Esophagus muscularis mucosa (tissue), 4 donors: ENCODE measurements around the gene ZNF682. TPM values are rescaled to one million over a fixed set of nuclear protein-coding genes. Genes with fewer than 3 reads are reported as not detected.

Experiments
- DNase-seq: peaks from one replicate; pipeline ENCODE4 v3.0.0-alpha.2; 2017; ENCODE audit errors: extremely low spot score
- H3K27ac ChIP-seq, 4 donors: fragments of 200-600 bp; sonication (generic); replicated peaks in 1 of 4; 1 replicate in 3 of 4; 2 replicates in 1 of 4; pipeline ENCODE4 v1.5.1; 2016 to 2019; ENCODE audit warnings: mild to moderate bottlenecking in 1 of 4
- H3K27me3 ChIP-seq, 4 donors: fragments of 200-600 bp; sonication (generic); one replicate each; pipeline versions ENCODE4 v1.5.1 to v1.6.0; 2016 to 2019
- H3K36me3 ChIP-seq, 4 donors: fragments of 200-600 bp; sonication (generic); one replicate each; pipeline ENCODE4 v1.5.1; 2016 to 2019
- H3K4me1 ChIP-seq, 4 donors: fragments of 200-600 bp; sonication (generic); one replicate each; pipeline ENCODE4 v1.5.1; 2016 to 2019
- H3K4me3 ChIP-seq, 4 donors: fragments of 200-600 bp; sonication (generic); 1 replicate in 2 of 4; 2 replicates in 2 of 4; pipeline ENCODE4 v1.5.1; 2016 to 2019; ENCODE audit warnings: mild to moderate bottlenecking in 4 of 4, moderate library complexity in 1 of 4
- H3K9me3 ChIP-seq, 4 donors: fragments of 200-600 bp; sonication (generic); 1 replicate in 3 of 4; 2 replicates in 1 of 4; pipeline ENCODE4 v1.5.1; 2016 to 2019
- EP300 ChIP-seq: sonication (generic); formaldehyde crosslinking; IDR thresholded peaks from one replicate; pipeline ENCODE4 v1.6.1; 2017; ENCODE audit warnings: antibody characterized with exemption
- POLR2A ChIP-seq: fragments of 450-650 bp; IDR thresholded peaks from one replicate; pipeline ENCODE4 v1.6.1; 2017; ENCODE audit warnings: antibody characterized with exemption, moderate library complexity, mild to moderate bottlenecking, low read depth
- POLR2AphosphoS5 ChIP-seq, 2 donors: sonication (generic); formaldehyde crosslinking; IDR thresholded peaks; one replicate each; pipeline ENCODE4 v1.6.1; 2017; ENCODE audit warnings: antibody characterized with exemption in 2 of 2
- WGBS: methylation state at CpG from one replicate; pipeline ENCODE4 v1.1.5; 2018; 5-methylcytosine and 5-hydroxymethylcytosine counted together
- intact Hi-C: fragments of 100-400 bp; cut with DNase I; formaldehyde crosslinking; loops from one replicate; pipeline ENCODE4 v1.15.1; 2023
- total RNA-seq, 4 donors: library from RNA; depleted of rRNA; stranded (reverse); fragments of >200 nt; gene quantifications; one replicate each; pipeline versions ENCODE4 v1.1.0 to v1.2.1, GENCODE V29; 2016
- TF ChIP-seq, protein P1 (sequence below), 3 experiments: fragments of 200-600 bp in 2 of 3; fragments of 450-650 bp in 1 of 3; sonication (generic) in 2 of 3; IDR thresholded peaks; one replicate each; pipeline ENCODE4 v1.5.1; 2017 to 2019; ENCODE audit warnings: antibody characterized with exemption in 3 of 3, mild to moderate bottlenecking in 2 of 3, moderate library complexity in 1 of 3

ZNF682 gene
- total RNA-seq, 4 donors from 2014 or later: 1.4 to 3.7 (median 2.5) TPM

DNA sequence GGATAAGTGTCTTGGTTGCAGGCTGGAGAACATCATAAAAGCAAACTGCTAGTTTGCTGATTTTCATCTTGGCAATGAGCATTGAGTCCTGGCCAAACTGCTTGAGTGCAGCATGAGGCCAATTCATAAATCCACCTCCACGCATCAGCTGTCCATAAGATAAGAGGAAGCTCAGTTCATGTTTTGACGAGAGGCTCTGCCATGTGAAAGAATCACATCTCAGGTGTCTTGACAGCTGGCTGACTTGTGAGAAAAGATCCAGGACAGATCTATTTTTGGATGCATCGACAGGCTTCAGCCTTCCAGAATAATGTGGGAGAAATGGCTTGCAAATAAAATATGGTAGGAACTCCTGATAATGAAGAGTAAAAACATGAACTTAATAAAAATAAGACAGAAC, 5.4 kb upstream of the ZNF682 start:
- no peak overlapping the region for H3K27ac ChIP-seq
- H3K4me3 ChIP-seq: no peak overlapping the region
- no peak for TF ChIP-seq EP300
- TF ChIP-seq POLR2AphosphoS5 (IDR thresholded peaks at IDR 0.05): no peak
- TF ChIP-seq, protein P1, sequence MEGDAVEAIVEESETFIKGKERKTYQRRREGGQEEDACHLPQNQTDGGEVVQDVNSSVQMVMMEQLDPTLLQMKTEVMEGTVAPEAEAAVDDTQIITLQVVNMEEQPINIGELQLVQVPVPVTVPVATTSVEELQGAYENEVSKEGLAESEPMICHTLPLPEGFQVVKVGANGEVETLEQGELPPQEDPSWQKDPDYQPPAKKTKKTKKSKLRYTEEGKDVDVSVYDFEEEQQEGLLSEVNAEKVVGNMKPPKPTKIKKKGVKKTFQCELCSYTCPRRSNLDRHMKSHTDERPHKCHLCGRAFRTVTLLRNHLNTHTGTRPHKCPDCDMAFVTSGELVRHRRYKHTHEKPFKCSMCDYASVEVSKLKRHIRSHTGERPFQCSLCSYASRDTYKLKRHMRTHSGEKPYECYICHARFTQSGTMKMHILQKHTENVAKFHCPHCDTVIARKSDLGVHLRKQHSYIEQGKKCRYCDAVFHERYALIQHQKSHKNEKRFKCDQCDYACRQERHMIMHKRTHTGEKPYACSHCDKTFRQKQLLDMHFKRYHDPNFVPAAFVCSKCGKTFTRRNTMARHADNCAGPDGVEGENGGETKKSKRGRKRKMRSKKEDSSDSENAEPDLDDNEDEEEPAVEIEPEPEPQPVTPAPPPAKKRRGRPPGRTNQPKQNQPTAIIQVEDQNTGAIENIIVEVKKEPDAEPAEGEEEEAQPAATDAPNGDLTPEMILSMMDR (IDR thresholded peaks at IDR 0.05): no peak
- peaks cover 0 to 3% (median under 1%) of the 10 kb centered on the region in 4 donors for H3K4me1 ChIP-seq
- intact Hi-C loops: no loop called here
- 49% methylated on average over 3 of the region's 3 CpGs for WGBS
- DNase-seq: no peak
- no peaks in the 10 kb centered on the region for H3K9me3 ChIP-seq
- no peaks in the 10 kb centered on the region for H3K36me3 ChIP-seq
- peaks cover 0 to 15% (median 0%) of the 10 kb centered on the region in 4 donors for H3K27me3 ChIP-seq

DNA sequence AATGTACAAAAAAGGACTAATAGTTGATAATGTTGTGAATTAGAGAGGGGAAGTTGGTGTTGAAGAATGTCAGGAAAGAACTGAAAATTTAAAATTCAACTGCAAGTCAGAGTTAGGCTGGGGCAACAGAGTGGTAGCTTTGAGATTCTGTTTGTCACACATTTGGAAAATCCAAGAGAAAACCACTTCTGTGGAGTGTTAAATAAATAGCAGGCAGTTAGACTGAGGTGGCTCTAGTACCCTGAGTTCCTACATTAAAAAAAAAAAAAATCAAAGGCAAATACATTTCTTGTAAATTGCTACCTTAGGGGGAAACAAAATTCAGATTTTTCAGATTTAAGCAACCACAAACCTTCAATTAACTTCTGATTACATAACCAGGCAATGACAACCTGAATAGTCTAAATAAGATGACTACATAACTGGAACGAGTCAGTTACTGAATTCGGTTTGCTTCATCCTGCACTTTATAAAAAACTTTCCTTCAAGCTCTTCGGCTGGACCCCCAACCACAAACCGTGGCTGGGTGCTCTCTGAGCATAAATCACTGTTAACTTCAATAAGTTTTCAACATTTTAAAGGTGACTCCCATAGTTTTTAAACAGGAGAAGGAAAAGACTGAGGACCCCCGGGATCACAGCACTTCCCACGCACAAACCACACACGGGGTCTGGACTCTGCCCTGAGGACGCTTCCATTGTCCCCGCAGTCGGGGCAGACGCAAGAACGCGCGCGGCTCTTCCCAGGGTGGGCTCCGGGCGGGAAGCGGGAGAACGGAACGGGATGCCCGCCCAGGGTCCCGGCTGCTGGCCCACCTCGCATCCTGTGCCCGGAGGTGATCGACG, 725 bp downstream of the ZNF682 start:
- TF ChIP-seq POLR2AphosphoS5 (IDR thresholded peaks at IDR 0.05): no peak
- TF ChIP-seq POLR2A: no peak
- TF ChIP-seq EP300: no peak
- TF ChIP-seq, protein P1 (IDR thresholded peaks at IDR 0.05): no peak
- intact Hi-C loops: loop anchor here (5.0 kb wide), 1 partner anchor 134 kb away; no protein-coding TSS in a partner anchor
- H3K4me1 ChIP-seq: peaks cover 9 to 21% (median 12%) of the 10 kb centered on the region in 4 donors
- H3K36me3 ChIP-seq: peaks cover 0 to 7% (median under 1%) of the 10 kb centered on the region in 4 donors
- H3K27me3 ChIP-seq: peaks cover 0 to 10% (median 0%) of the 10 kb centered on the region in 4 donors
- peak overlapping the region; percentile 75 to 82 (median 78) for H3K27ac ChIP-seq
- peak overlapping the region; percentile 68 to 80 (median 74) for H3K4me3 ChIP-seq
- DNase-seq: no peak
- H3K9me3 ChIP-seq: no peaks in the 10 kb centered on the region
- 0% methylated on average over 4 of the region's 26 CpGs for WGBS

DNA sequence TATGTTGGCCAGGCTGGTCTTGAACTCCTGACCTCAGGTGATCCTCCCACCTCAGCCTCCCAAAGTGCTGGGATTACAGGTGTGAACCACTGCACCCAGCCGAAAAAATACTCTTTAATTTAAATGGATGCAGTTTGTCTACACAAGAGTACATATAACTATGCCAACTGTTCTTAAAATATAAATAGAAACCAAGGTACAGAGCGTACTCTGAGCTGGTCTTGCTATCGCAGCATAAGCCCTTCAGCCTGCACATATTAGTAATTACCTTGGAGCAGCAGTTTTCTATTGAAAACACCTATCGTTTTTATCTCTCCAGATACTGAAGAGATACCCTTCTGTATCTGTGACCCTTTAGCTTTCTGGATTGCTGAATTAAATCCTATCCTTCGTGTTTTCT, 3.4 kb downstream of the ZNF682 start:
- H3K4me1 ChIP-seq: peaks cover 9 to 21% (median 12%) of the 10 kb centered on the region in 4 donors
- no peaks in the 10 kb centered on the region for H3K9me3 ChIP-seq
- peaks cover 0 to 15% (median 9%) of the 10 kb centered on the region in 4 donors for H3K36me3 ChIP-seq
- WGBS: 92% methylated on average over 5 of the region's 5 CpGs
- H3K27ac ChIP-seq: no peak overlapping the region
- intact Hi-C loops: loop anchor here (5.0 kb wide), 1 partner anchor 136 kb away; no protein-coding TSS in a partner anchor
- no peak overlapping the region for H3K4me3 ChIP-seq
- no peak for TF ChIP-seq POLR2A
- TF ChIP-seq, protein P1 (IDR thresholded peaks at IDR 0.05): no peak
- TF ChIP-seq POLR2AphosphoS5 (IDR thresholded peaks at IDR 0.05): no peak
- TF ChIP-seq EP300: no peak
- no peaks in the 10 kb centered on the region for H3K27me3 ChIP-seq
- DNase-seq: no peak

DNA sequence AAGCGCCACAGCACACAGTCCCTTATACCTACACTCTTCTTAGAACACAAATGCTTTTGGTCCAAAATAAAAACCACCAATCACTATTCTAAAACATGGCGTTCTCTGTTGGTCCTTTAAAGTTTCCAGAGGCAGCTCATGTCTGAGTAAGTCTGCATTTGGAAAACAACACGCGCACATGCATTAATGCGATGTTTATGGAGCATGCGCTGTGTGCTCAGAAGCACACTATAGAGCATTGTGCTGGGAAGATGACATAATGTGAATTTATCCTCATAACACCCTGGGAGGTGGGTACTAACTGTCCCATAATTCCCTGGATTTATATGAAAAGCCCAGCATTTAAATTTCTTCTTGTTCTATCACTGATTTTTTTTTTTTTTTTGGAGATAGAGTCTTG, 10.7 kb downstream of the ZNF682 start:
- H3K4me1 ChIP-seq: no peaks in the 10 kb centered on the region
- TF ChIP-seq, protein P1 (IDR thresholded peaks at IDR 0.05): no peak
- TF ChIP-seq POLR2AphosphoS5 (IDR thresholded peaks at IDR 0.05) (no peak), POLR2A (no peak), EP300 (no peak)
- no peak overlapping the region for H3K4me3 ChIP-seq
- no peaks in the 10 kb centered on the region for H3K9me3 ChIP-seq
- WGBS: 94% methylated on average over 6 of the region's 6 CpGs
- H3K27me3 ChIP-seq: no peaks in the 10 kb centered on the region
- peaks cover 9 to 27% (median 20%) of the 10 kb centered on the region in 4 donors for H3K36me3 ChIP-seq
- no peak for DNase-seq
- intact Hi-C loops: no loop called here
- no peak overlapping the region for H3K27ac ChIP-seq
